Lower leg skin (tissue), 4 donors: ENCODE measurements around the gene STAP2. TPM values are rescaled to one million over a fixed set of nuclear protein-coding genes. Genes with fewer than 3 reads are reported as not detected.

Experiments used
- DNase-seq, 2 donors: peaks; one replicate each; pipeline ENCODE4 v3.0.0-alpha.2; 2019; ENCODE audit warnings: low spot score in 2 of 2
- H3K4me3 ChIP-seq: fragments of 200-600 bp; sonication (generic); 2 replicates; pipeline ENCODE4 v1.5.1; 2017; ENCODE audit warnings: mild to moderate bottlenecking, low read depth; ENCODE audit not compliant: poor library complexity, severe bottlenecking
- CTCF ChIP-seq, 3 donors: fragments of 450-650 bp; IDR thresholded peaks; one replicate each; pipeline ENCODE4 v1.5.1; 2016; ENCODE audit warnings: antibody characterized with exemption in 3 of 3, mild to moderate bottlenecking in 3 of 3, moderate library complexity in 2 of 3
- POLR2A ChIP-seq, 2 donors: fragments of 450-650 bp; IDR thresholded peaks; one replicate each; pipeline ENCODE4 v1.6.1; 2016 to 2017; ENCODE audit warnings: antibody characterized with exemption in 2 of 2, mild to moderate bottlenecking in 1 of 2, moderate library complexity in 1 of 2
- WGBS, 2 donors: methylation state at CpG; one replicate each; pipeline ENCODE4 v1.1.5; 2018; 5-methylcytosine and 5-hydroxymethylcytosine counted together
- intact Hi-C: fragments of 100-400 bp; cut with DNase I; formaldehyde crosslinking; loops from one replicate; pipeline ENCODE4 v1.15.0; 2023; ENCODE audit warnings: low total_unique reads
- total RNA-seq, 4 donors: library from RNA; depleted of rRNA; stranded (reverse); fragments of >200 nt; gene quantifications; one replicate each; pipeline ENCODE4 v1.1.0, GENCODE V29; 2016

STAP2 gene
- total RNA-seq, 4 donors from 2014 or later: 78.5 to 159 (median 122) TPM

GRCh38 chr19:4298810-4299550, 39.6 kb downstream of the STAP2 start:
- intact Hi-C loops: no loop called here
- TF ChIP-seq POLR2A (IDR thresholded peaks at IDR 0.05): no peak
- TF ChIP-seq CTCF (IDR thresholded peaks at IDR 0.05): no peak
- H3K4me3 ChIP-seq: no peak overlapping the region
- no peak for DNase-seq
- 77 to 94% methylated on average over 7 to 8 of the region's 8 CpGs for WGBS, 2 donors

GRCh38 chr19:4297901-4298809, 40.5 kb downstream of the STAP2 start:
- WGBS, 2 donors: 74 to 76% methylated on average over 24 to 26 of the region's 27 CpGs
- DNase-seq: no peak
- no peak for TF ChIP-seq CTCF (IDR thresholded peaks at IDR 0.05)
- TF ChIP-seq POLR2A (IDR thresholded peaks at IDR 0.05): no peak
- no peak overlapping the region for H3K4me3 ChIP-seq
- intact Hi-C loops: no loop called here

GRCh38 chr19:4295972-4296771, 42.5 kb downstream of the STAP2 start:
- WGBS, 2 donors: 30 to 46% methylated on average over 14 of the region's 14 CpGs
- no peak for TF ChIP-seq POLR2A (IDR thresholded peaks at IDR 0.05)
- TF ChIP-seq CTCF (IDR thresholded peaks at IDR 0.05): no peak
- DNase-seq: no peak
- no peak overlapping the region for H3K4me3 ChIP-seq
- intact Hi-C loops: no loop called here

GRCh38 chr19:4294389-4294788, 44.2 kb downstream of the STAP2 start:
- DNase-seq: no peak
- intact Hi-C loops: no loop called here
- H3K4me3 ChIP-seq: no peak overlapping the region
- TF ChIP-seq POLR2A (IDR thresholded peaks at IDR 0.05) (no peak), CTCF (IDR thresholded peaks at IDR 0.05) (no peak)
- 46 to 47% methylated on average over 10 of the region's 10 CpGs for WGBS, 2 donors

- TF ChIP-seq POLR2A (IDR thresholded peaks at IDR 0.05): no peak
- TF ChIP-seq CTCF (IDR thresholded peaks at IDR 0.05): no peak
- 85% methylated on average over 15 of the region's 15 CpGs for WGBS, 2 donors
- no peak overlapping the region for H3K4me3 ChIP-seq
- intact Hi-C loops: no loop called here
- no peak for DNase-seq
Measured at GRCh38 chr19:4292515-4292914, 46.1 kb downstream of the STAP2 start.
